ENCODE data around the gene NFIX.

NFIX gene

GRCh38 chr19:13138916-13139198 lies 143.6 kb downstream of the NFIX start:
- no peak for TF ChIP-seq CTCF (IDR thresholded peaks at IDR 0.05; ENCODE audit: insufficient read depth, low read depth, low read length, missing control alignments)
- H3K4me3 ChIP-seq (ENCODE audit: low read length): no peak overlapping the region
- DNase-seq (ENCODE audit: low read depth): no peak

GRCh38 chr19:13139633-13140311 lies 144.5 kb downstream of the NFIX start:
- no peak overlapping the region for H3K4me3 ChIP-seq (ENCODE audit: low read length)
- no peak for DNase-seq (ENCODE audit: low read depth)
- TF ChIP-seq CTCF (IDR thresholded peaks at IDR 0.05; ENCODE audit: insufficient read depth, low read depth, low read length, missing control alignments): no peak

- peak; percentile 67 for DNase-seq (ENCODE audit: low read depth)
- H3K4me3 ChIP-seq (ENCODE audit: low read length): no peak overlapping the region
- no peak for TF ChIP-seq CTCF (IDR thresholded peaks at IDR 0.05; ENCODE audit: insufficient read depth, low read depth, low read length, missing control alignments)
Observed at GRCh38 chr19:13146763-13147563, 151.7 kb downstream of the NFIX start.
